ENCODE data around the gene MAGEC3. TPM values are rescaled to one million over a fixed set of nuclear protein-coding genes. Genes with fewer than 3 reads are reported as not detected.

MAGEC3 gene
- total RNA-seq, 1 donor from 2014 or later, result not detected

- DNase-seq (ENCODE audit: low read depth), result no peak
Measured at GRCh38 chrX:141945426-141945825, 107.3 kb downstream of the MAGEC3 start.

- no peak for DNase-seq (ENCODE audit: low read depth)
Measured at GRCh38 chrX:141947350-141947749, 109.2 kb downstream of the MAGEC3 start.

Other genes starting within 250 kb of the MAGEC3 start
- not detected in 2 replicates for gene SPANXA2, start 248.6 kb upstream of the MAGEC3 start, total RNA-seq
- gene SPANXD, start 139.6 kb upstream of the MAGEC3 start, total RNA-seq, result not detected in 2 replicates
- not detected in 2 replicates for gene MAGEC1, start 65.6 kb downstream of the MAGEC3 start, total RNA-seq

Data from renal cortical epithelial cell (primary cell).